ENCODE measurements around the gene NDFIP2. TPM values are rescaled to one million over a fixed set of nuclear protein-coding genes. Genes with fewer than 3 reads are reported as not detected.

Gene NDFIP2
- total RNA-seq, 1 experiment from 2014 or later = 31.0 TPM

GRCh38 chr13:79466872-79467271 lies 14.1 kb upstream of the NDFIP2 start:
- Histone ChIP-seq H2BK15ac (ENCODE audit: low read depth, low read length) (no peak overlapping the region), H3K23me2 (ENCODE audit: insufficient read length, low read depth, low read length, poor library complexity, severe bottlenecking) (no peaks in the 10 kb centered on the region), H3K56ac (ENCODE audit: insufficient read length, low read depth, low read length) (no peak overlapping the region), H2BK5ac (ENCODE audit: insufficient read length, low read length) (no peak overlapping the region), H4K5ac (ENCODE audit: insufficient read length, low read depth, low read length) (no peak overlapping the region), H2BK120ac (ENCODE audit: low read depth, low read length, poor library complexity, severe bottlenecking) (no peak overlapping the region), H3K18ac (ENCODE audit: insufficient read length, low read depth, low read length) (no peak overlapping the region), H2AFZ (ENCODE audit: low read length) (no peak overlapping the region), H2BK12ac (ENCODE audit: insufficient read length, low read depth, low read length) (no peak overlapping the region), H3K27ac (ENCODE audit: insufficient read length, low read depth, low read length) (no peak overlapping the region), H4K20me1 (ENCODE audit: control insufficient read depth, insufficient read depth, insufficient read length) (no peaks in the 10 kb centered on the region), H3K4ac (ENCODE audit: low read depth, low read length) (no peak overlapping the region), H3K4me1 (ENCODE audit: insufficient read depth, low read length) (no peaks in the 10 kb centered on the region), H3K9me3 (ENCODE audit: control insufficient read depth, low read depth, low read length) (no peaks in the 10 kb centered on the region), H3K27me3 (ENCODE audit: insufficient read depth, low read length) (no peaks in the 10 kb centered on the region), H3K79me1 (ENCODE audit: insufficient read depth, low read depth, low read length, poor library complexity, severe bottlenecking) (no peaks in the 10 kb centered on the region), H3K9ac (ENCODE audit: extremely low read depth, insufficient read length, low read length) (no peak overlapping the region), H4K8ac (replicated peaks; ENCODE audit: insufficient read length, low read depth, low read length) (no peak overlapping the region), H3K14ac (ENCODE audit: insufficient read depth, low read length) (no peak overlapping the region), H2BK20ac (ENCODE audit: low read depth, low read length, poor library complexity, severe bottlenecking) (no peak overlapping the region), H2AK5ac (ENCODE audit: insufficient read length, low read length) (no peak overlapping the region), H3K79me2 (ENCODE audit: insufficient read depth, low read length) (no peaks in the 10 kb centered on the region), H3K4me2 (ENCODE audit: insufficient read depth, insufficient read length, low read length) (no peak overlapping the region), H3K23ac (ENCODE audit: insufficient read length, low read depth, low read length) (no peak overlapping the region), H3T11ph (ENCODE audit: low read length) (no peak overlapping the region), H4K91ac (ENCODE audit: insufficient read length, low read depth, low read length) (no peak overlapping the region)
- WGBS (ENCODE audit: extremely low coverage, insufficient read length, low lambda C conversion rate) = no CpG with 5 or more reads among the region's 2 CpGs
- H3K27me3 Mint-ChIP-seq (ENCODE audit: low read depth) = no peaks in the 10 kb centered on the region; the same call in 1 of the 2 replicates
- H3K9me3 Mint-ChIP-seq = no peaks in the 10 kb centered on the region
- no peak for TF ChIP-seq CTCF (conservative IDR thresholded peaks at IDR 0.05)
- H3K4me1 Mint-ChIP-seq = no peaks in the 10 kb centered on the region
- no peak overlapping the region for H3K27ac Mint-ChIP-seq
- no peak for DNase-seq
- H3K36me3 Mint-ChIP-seq (ENCODE audit: insufficient read depth in 1 of 3, low read depth in 3 of 3) = no peaks in the 10 kb centered on the region
- no peak overlapping the region for H3K4me3 Mint-ChIP-seq

All from H9 (cell line).